ENCODE data around the gene CAT. TPM values are rescaled to one million over a fixed set of nuclear protein-coding genes. Genes with fewer than 3 reads are reported as not detected.

CAT gene
- total RNA-seq, 2 experiments from 2014 or later = 40.0 to 45.1 TPM

DNA sequence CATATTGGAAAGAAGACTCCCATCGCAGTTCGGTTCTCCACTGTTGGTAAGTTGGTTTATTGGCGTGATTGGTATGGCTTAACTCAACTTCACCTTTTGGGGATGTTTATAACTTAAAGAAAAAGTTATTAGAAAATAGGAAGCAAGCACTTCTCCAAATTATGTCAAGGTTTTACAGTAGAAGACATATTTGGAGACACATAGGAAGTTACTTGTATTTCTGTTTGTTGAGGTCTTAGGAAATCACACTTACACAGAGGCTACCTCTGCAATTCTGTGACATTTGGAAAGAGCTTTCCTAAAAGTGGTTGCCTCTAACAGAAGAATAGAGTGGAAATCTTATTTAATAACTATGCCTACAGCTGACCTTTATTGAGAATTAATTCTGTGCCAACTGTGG, 12.3 kb downstream of the CAT start:
- Mint-ChIP-seq H3K27me3 (no peaks in the 10 kb centered on the region), H3K4me1 (peaks cover 16% of the 10 kb centered on the region), H3K27ac (no peak overlapping the region), H3K36me3 (ENCODE audit: low read depth) (peaks cover 39% of the 10 kb centered on the region), H3K9me3 (no peaks in the 10 kb centered on the region), H3K4me3 (no peak overlapping the region)
- CTCF ChIA-PET = interaction anchor here (1.2 kb wide), 1 partner anchor 9 kb away, joined by 3 read pairs; no protein-coding TSS in a partner anchor
- DNase-seq = no peak
- POLR2A ChIA-PET = no interaction called here

DNA sequence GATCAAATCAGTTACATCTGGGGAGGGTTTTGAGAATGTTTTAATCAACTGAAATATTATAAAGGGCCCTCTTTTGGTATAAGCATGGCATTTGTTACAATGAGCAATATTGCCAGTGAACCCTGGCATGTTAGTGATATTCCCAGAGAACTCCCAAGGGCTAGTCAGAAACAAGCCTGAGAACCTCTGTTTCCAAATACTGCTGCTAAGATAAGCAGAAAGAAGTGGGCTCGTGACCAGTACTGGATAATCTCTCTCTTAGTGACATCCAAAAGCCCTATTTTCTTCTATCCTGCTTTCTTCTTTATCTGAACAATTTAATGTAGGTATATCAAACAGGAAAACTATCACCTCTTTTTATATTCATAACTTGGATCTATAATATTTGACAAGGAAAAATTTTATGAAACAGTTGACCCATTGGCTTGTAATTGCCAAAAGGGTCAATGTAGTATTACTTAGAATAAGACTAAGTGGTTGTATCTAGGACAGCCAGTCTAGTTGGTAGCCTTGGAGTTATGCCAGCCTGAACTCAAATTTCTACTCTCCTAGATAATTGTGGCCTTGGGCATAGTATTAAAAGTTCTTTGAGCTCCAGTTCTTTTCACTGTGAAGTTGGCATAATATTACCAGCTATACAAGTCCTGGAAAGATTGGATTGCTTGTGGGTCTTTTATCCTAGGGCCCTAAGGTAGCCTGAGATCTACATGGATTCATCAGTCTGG, 15.7 kb downstream of the CAT start:
- H3K4me3 Mint-ChIP-seq = no peak overlapping the region
- no peak overlapping the region for H3K27ac Mint-ChIP-seq
- H3K36me3 Mint-ChIP-seq (ENCODE audit: low read depth) = peaks cover 55% of the 10 kb centered on the region
- no peaks in the 10 kb centered on the region for H3K4me1 Mint-ChIP-seq
- POLR2A ChIA-PET = no interaction called here
- CTCF ChIA-PET = interaction anchor here (0.6 to 1.1 kb wide), 2 partner anchors 275 to 426 kb away, joined by 3 read pairs; no protein-coding TSS in a partner anchor
- no peak for DNase-seq
- H3K27me3 Mint-ChIP-seq = no peaks in the 10 kb centered on the region
- no peaks in the 10 kb centered on the region for H3K9me3 Mint-ChIP-seq

GRCh38 chr11:34457607-34458006, 18.9 kb downstream of the CAT start:
- H3K27me3 Mint-ChIP-seq = no peaks in the 10 kb centered on the region
- no peak for DNase-seq
- no peaks in the 10 kb centered on the region for H3K9me3 Mint-ChIP-seq
- no peak overlapping the region for H3K27ac Mint-ChIP-seq
- H3K4me1 Mint-ChIP-seq = no peaks in the 10 kb centered on the region
- no peak overlapping the region for H3K4me3 Mint-ChIP-seq
- POLR2A ChIA-PET = no interaction called here
- peaks cover 45% of the 10 kb centered on the region for H3K36me3 Mint-ChIP-seq (ENCODE audit: low read depth)
- CTCF ChIA-PET = no interaction called here

DNA sequence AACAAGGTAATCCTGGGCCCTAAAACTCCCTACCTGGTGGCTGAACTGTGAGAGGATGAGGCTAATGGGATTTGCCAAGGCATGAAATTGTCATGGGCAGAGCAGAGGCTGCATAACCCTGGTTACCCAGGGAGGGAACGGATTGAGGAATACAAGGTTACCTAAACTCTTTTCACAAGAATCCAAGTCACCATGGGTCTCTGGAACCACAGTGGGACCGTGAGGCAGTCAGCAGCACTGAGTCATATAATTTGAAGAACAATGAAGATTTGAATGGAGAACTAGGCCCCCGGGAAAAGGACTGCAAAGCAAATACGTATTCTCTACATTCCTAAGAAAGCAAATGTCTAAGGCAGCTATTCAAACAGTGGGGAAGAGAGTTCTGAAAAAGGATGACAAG, 19.8 kb downstream of the CAT start:
- H3K9me3 Mint-ChIP-seq = no peaks in the 10 kb centered on the region
- H3K36me3 Mint-ChIP-seq (ENCODE audit: low read depth) = peaks cover 46% of the 10 kb centered on the region
- DNase-seq = no peak
- ChIA-PET CTCF (interaction anchor here (1.1 kb wide), 1 partner anchor 20 kb away, joined by 3 read pairs; no protein-coding TSS in a partner anchor), POLR2A (no interaction called here)
- H3K27ac Mint-ChIP-seq = no peak overlapping the region
- no peaks in the 10 kb centered on the region for H3K4me1 Mint-ChIP-seq
- no peak overlapping the region for H3K4me3 Mint-ChIP-seq
- no peaks in the 10 kb centered on the region for H3K27me3 Mint-ChIP-seq

GRCh38 chr11:34459507-34460162, 20.9 kb downstream of the CAT start:
- Mint-ChIP-seq H3K36me3 (ENCODE audit: low read depth) (peaks cover 50% of the 10 kb centered on the region), H3K27me3 (no peaks in the 10 kb centered on the region), H3K9me3 (no peaks in the 10 kb centered on the region), H3K4me1 (peaks cover 5% of the 10 kb centered on the region), H3K4me3 (no peak overlapping the region), H3K27ac (no peak overlapping the region)
- CTCF ChIA-PET = interaction anchor here (0.6 to 1.1 kb wide), 5 partner anchors 8 to 990 kb away, joined by 3 to 4 read pairs (median 4); no protein-coding TSS in a partner anchor
- no peak for DNase-seq
- POLR2A ChIA-PET = no interaction called here

DNA sequence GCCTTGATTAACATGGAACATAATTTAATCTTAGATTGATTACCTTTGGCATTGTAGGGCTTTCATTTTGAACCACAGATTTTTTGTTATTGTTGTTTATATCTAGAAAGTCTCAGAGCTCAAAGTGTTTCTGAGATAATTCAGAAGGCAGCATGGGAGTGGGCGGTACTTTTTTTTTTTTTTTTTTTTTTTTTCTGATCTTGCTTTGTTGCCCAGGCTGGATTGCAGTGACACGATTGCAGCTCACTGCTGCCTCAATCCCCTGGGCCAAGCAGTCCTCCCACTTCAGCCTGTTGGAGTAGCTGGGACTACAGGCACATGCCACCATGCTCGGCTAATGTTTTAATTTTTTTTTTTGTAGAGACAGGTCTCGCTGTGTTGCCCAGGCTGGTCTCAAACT, 21.5 kb downstream of the CAT start:
- ChIA-PET POLR2A (no interaction called here), CTCF (interaction anchor here (0.6 to 0.9 kb wide), 4 partner anchors 8 to 989 kb away, joined by 3 to 4 read pairs (median 4); no protein-coding TSS in a partner anchor)
- Mint-ChIP-seq H3K27ac (no peak overlapping the region), H3K36me3 (ENCODE audit: low read depth) (peaks cover 48% of the 10 kb centered on the region), H3K4me3 (no peak overlapping the region), H3K9me3 (no peaks in the 10 kb centered on the region), H3K4me1 (peaks cover 7% of the 10 kb centered on the region), H3K27me3 (no peaks in the 10 kb centered on the region)
- DNase-seq = no peak

DNA sequence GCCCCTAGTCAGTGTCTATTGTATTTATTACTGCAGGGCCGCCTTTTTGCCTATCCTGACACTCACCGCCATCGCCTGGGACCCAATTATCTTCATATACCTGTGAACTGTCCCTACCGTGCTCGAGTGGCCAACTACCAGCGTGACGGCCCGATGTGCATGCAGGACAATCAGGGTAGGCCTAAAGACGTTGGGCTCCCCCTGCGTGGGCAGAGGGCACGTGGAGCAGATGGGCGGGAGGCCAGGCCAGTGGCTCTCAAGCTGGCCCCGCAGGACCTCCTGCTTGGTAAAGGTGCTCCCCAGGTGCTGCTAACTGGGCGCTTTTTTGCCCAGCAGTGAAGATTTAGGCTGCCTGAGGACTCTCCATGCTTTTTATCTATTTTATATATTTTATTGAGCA, 22.5 kb downstream of the CAT start:
- no peak for DNase-seq
- peaks cover 8% of the 10 kb centered on the region for H3K9me3 Mint-ChIP-seq
- peaks cover 7% of the 10 kb centered on the region for H3K4me1 Mint-ChIP-seq
- no peak overlapping the region for H3K27ac Mint-ChIP-seq
- H3K27me3 Mint-ChIP-seq = no peaks in the 10 kb centered on the region
- peaks cover 51% of the 10 kb centered on the region for H3K36me3 Mint-ChIP-seq (ENCODE audit: low read depth)
- ChIA-PET CTCF (interaction anchor here (0.6 kb wide), 1 partner anchor 14 kb away, joined by 3 read pairs; no protein-coding TSS in a partner anchor), POLR2A (no interaction called here)
- H3K4me3 Mint-ChIP-seq = no peak overlapping the region

- H3K9me3 Mint-ChIP-seq = peaks cover 14% of the 10 kb centered on the region
- POLR2A ChIA-PET = interaction anchor here (0.7 kb wide), 1 partner anchor 25 kb away, joined by 3 read pairs; no protein-coding TSS in a partner anchor
- H3K27ac Mint-ChIP-seq = no peak overlapping the region
- CTCF ChIA-PET = interaction anchor here (0.6 to 1.3 kb wide), 3 partner anchors 24 to 290 kb away, joined by 3 read pairs; no protein-coding TSS in a partner anchor
- no peak overlapping the region for H3K4me3 Mint-ChIP-seq
- no peaks in the 10 kb centered on the region for H3K27me3 Mint-ChIP-seq
- peaks cover 53% of the 10 kb centered on the region for H3K36me3 Mint-ChIP-seq (ENCODE audit: low read depth)
- peaks cover 7% of the 10 kb centered on the region for H3K4me1 Mint-ChIP-seq
- no peak for DNase-seq
These were observed 25.9 kb downstream of the CAT start for GRCh38 chr11:34464591-34465051.

GRCh38 chr11:34466802-34467488, 28.2 kb downstream of the CAT start:
- Mint-ChIP-seq H3K27me3 (no peaks in the 10 kb centered on the region), H3K36me3 (ENCODE audit: low read depth) (peaks cover 55% of the 10 kb centered on the region), H3K27ac (no peak overlapping the region), H3K9me3 (peaks cover 14% of the 10 kb centered on the region), H3K4me1 (peaks cover 7% of the 10 kb centered on the region), H3K4me3 (no peak overlapping the region)
- ChIA-PET CTCF (interaction anchor here (2.1 kb wide), 1 partner anchor 10 kb away, joined by 6 read pairs; no protein-coding TSS in a partner anchor), POLR2A (no interaction called here)
- no peak for DNase-seq

GRCh38 chr11:34468209-34468841, 29.6 kb downstream of the CAT start:
- Mint-ChIP-seq H3K4me1 (peaks cover 7% of the 10 kb centered on the region), H3K36me3 (ENCODE audit: low read depth) (peaks cover 50% of the 10 kb centered on the region), H3K27me3 (no peaks in the 10 kb centered on the region), H3K9me3 (peaks cover 14% of the 10 kb centered on the region), H3K4me3 (no peak overlapping the region), H3K27ac (no peak overlapping the region)
- ChIA-PET POLR2A (no interaction called here), CTCF (interaction anchor here (0.6 to 2.1 kb wide), 8 partner anchors 8 to 749 kb away, joined by 3 to 6 read pairs (median 3); partner anchors contain the start of gene CAT)
- DNase-seq = peak; percentile 53

- no peaks in the 10 kb centered on the region for H3K9me3 Mint-ChIP-seq
- no peaks in the 10 kb centered on the region for H3K4me1 Mint-ChIP-seq
- H3K4me3 Mint-ChIP-seq = no peak overlapping the region
- H3K27me3 Mint-ChIP-seq = no peaks in the 10 kb centered on the region
- DNase-seq = no peak
- H3K27ac Mint-ChIP-seq = no peak overlapping the region
- peaks cover 9% of the 10 kb centered on the region for H3K36me3 Mint-ChIP-seq (ENCODE audit: low read depth)
- ChIA-PET CTCF (no interaction called here), POLR2A (no interaction called here)
These were observed 35.0 kb downstream of the CAT start for GRCh38 chr11:34473603-34474169.

DNA sequence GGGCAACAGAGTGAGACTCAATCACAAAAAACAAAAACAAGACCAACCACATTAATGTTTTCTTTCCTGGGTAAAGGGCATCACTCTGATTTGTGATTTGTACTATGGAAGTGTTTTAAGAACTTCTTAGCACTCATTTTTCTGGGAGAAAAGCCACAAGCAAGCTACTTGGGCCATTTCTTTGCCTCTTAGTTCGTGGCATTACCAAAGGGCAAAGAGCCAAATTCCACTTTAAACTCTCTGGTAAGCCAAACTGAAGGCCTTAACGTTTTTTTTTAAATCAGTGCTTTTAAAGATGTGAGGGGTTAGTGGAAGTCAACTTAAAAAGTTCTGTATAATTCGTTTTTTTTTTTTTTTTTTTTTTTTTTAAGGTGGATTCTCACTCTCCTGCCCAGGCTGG, 36.9 kb downstream of the CAT start:
- ChIA-PET POLR2A (no interaction called here), CTCF (interaction anchor here (0.6 kb wide), 2 partner anchors 14 to 17 kb away, joined by 3 read pairs; no protein-coding TSS in a partner anchor)
- DNase-seq = no peak
- no peak overlapping the region for H3K27ac Mint-ChIP-seq
- no peaks in the 10 kb centered on the region for H3K9me3 Mint-ChIP-seq
- H3K36me3 Mint-ChIP-seq (ENCODE audit: low read depth) = peaks cover 5% of the 10 kb centered on the region
- H3K4me1 Mint-ChIP-seq = no peaks in the 10 kb centered on the region
- H3K4me3 Mint-ChIP-seq = no peak overlapping the region
- peaks cover 15% of the 10 kb centered on the region for H3K27me3 Mint-ChIP-seq

All from activated CD4-positive, alpha-beta T cell treated with anti-CD3 and anti-CD28 coated beads, Interleukin-2, amount 10 ng/mL, durations not matched to agents 7 days and 5 days (primary cell).